Nephron (organoid): ENCODE results near the gene UBAP2L.
A peak's percentile ranks its signal among the peaks of the same experiment; 100 is the strongest.
"Not testable (repeated sequence)": the region's sequence is repeated elsewhere in the genome, so short reads cannot be mapped to it uniquely, and the experiment has no call there.

Experiments
- H3K27ac Mint-ChIP-seq, 3 experiments: 2 replicates each; pipeline ENCODE4 v1.8.0; 2020; ENCODE audit warnings: mixed read lengths in 3 of 3, mild to moderate bottlenecking in 2 of 3, moderate library complexity in 1 of 3
- H3K27me3 Mint-ChIP-seq: 2 replicates; pipeline ENCODE4 v1.8.0; 2021; ENCODE audit warnings: low read depth, mild to moderate bottlenecking, moderate library complexity, mixed read lengths
- H3K36me3 Mint-ChIP-seq: 2 replicates; pipeline ENCODE4 v1.8.0; 2020; ENCODE audit warnings: low read depth, mixed read lengths
- H3K4me1 Mint-ChIP-seq: 2 replicates; pipeline ENCODE4 v1.8.0; 2020; ENCODE audit warnings: mixed read lengths
- H3K4me3 Mint-ChIP-seq, 3 experiments: 2 replicates each; pipeline ENCODE4 v1.8.0; 2020; ENCODE audit warnings: mild to moderate bottlenecking in 3 of 3, mixed read lengths in 3 of 3, moderate library complexity in 2 of 3
- H3K9me3 Mint-ChIP-seq: 2 replicates; pipeline ENCODE4 v1.8.0; 2020; ENCODE audit warnings: mixed read lengths
- CTCF ChIP-seq, 3 experiments: fragments of 200-600 bp; sonication (generic); IDR thresholded peaks; one replicate each; pipeline ENCODE4 v1.5.0; 2021; ENCODE audit warnings: antibody characterized with exemption in 3 of 3; ENCODE audit not compliant: unreplicated experiment in 3 of 3

UBAP2L gene

GRCh38 chr1:154220970-154221277 is 169 bp downstream of the UBAP2L start:
- no peak for TF ChIP-seq CTCF (IDR thresholded peaks at IDR 0.05; ENCODE audit: unreplicated experiment in 3 of 3)

GRCh38 chr1:154221278-154222001 is 685 bp downstream of the UBAP2L start:
- Mint-ChIP-seq H3K27me3 (no peaks in the 10 kb centered on the region), H3K4me1 (peaks cover 51% of the 10 kb centered on the region), H3K4me3 (peak overlapping the region; percentile 95 to 99 (median 99)), H3K9me3 (no peaks in the 10 kb centered on the region), H3K36me3 (peaks cover 47% of the 10 kb centered on the region), H3K27ac (peak overlapping the region; percentile 90 to 100 (median 98))
- no peak for TF ChIP-seq CTCF (IDR thresholded peaks at IDR 0.05; ENCODE audit: unreplicated experiment in 3 of 3)

More at GRCh38 chr1:154220970-154221277, 169 bp downstream of the UBAP2L start:
- Mint-ChIP-seq H3K36me3 (peaks cover 47% of the 10 kb centered on the region), H3K27me3 (no peaks in the 10 kb centered on the region), H3K4me3 (peak overlapping the region; percentile 95 to 99 (median 99)), H3K4me1 (peaks cover 47% of the 10 kb centered on the region), H3K9me3 (no peaks in the 10 kb centered on the region), H3K27ac (peak overlapping the region; percentile 90 to 100 (median 98))

- Mint-ChIP-seq H3K9me3 (no peaks in the 10 kb centered on the region), H3K4me1 (peaks cover 51% of the 10 kb centered on the region), H3K27ac (peak overlapping the region; percentile 90 to 100 (median 98)), H3K4me3 (peak overlapping the region; percentile 95 to 99 (median 99)), H3K36me3 (peaks cover 45% of the 10 kb centered on the region), H3K27me3 (no peaks in the 10 kb centered on the region)
- TF ChIP-seq CTCF (IDR thresholded peaks at IDR 0.05; ENCODE audit: unreplicated experiment in 3 of 3) = no peak
These were observed 1.8 kb downstream of the UBAP2L start for GRCh38 chr1:154222518-154222917.

GRCh38 chr1:154222918-154223317 is 2.2 kb downstream of the UBAP2L start:
- no peaks in the 10 kb centered on the region for H3K27me3 Mint-ChIP-seq
- H3K27ac Mint-ChIP-seq = peak overlapping the region; percentile 90 to 100 (median 94)
- no peaks in the 10 kb centered on the region for H3K9me3 Mint-ChIP-seq
- H3K36me3 Mint-ChIP-seq = peaks cover 45% of the 10 kb centered on the region
- H3K4me3 Mint-ChIP-seq = peak overlapping the region; percentile 95 to 99 (median 99)
- peaks cover 51% of the 10 kb centered on the region for H3K4me1 Mint-ChIP-seq
- TF ChIP-seq CTCF (IDR thresholded peaks at IDR 0.05; ENCODE audit: unreplicated experiment in 3 of 3) = no peak

GRCh38 chr1:154223621-154224020 is 2.9 kb downstream of the UBAP2L start:
- Mint-ChIP-seq H3K27ac (peak overlapping the region; percentile 90 to 100 (median 94)), H3K9me3 (no peaks in the 10 kb centered on the region), H3K4me1 (peaks cover 44% of the 10 kb centered on the region), H3K4me3 (peak overlapping the region; percentile 95 to 99 (median 99)), H3K27me3 (no peaks in the 10 kb centered on the region), H3K36me3 (peaks cover 45% of the 10 kb centered on the region)
- no peak for TF ChIP-seq CTCF (IDR thresholded peaks at IDR 0.05; ENCODE audit: unreplicated experiment in 3 of 3)

- Mint-ChIP-seq H3K27ac (no peak overlapping the region), H3K36me3 (peaks cover 54% of the 10 kb centered on the region), H3K9me3 (no peaks in the 10 kb centered on the region), H3K4me1 (peaks cover 34% of the 10 kb centered on the region), H3K4me3 (peak overlapping the region in 1 of 3 experiments; percentile 9), H3K27me3 (no peaks in the 10 kb centered on the region)
- no peak for TF ChIP-seq CTCF (IDR thresholded peaks at IDR 0.05; ENCODE audit: unreplicated experiment in 3 of 3)
These were observed 4.6 kb downstream of the UBAP2L start for GRCh38 chr1:154225370-154225769.

- not testable (repeated sequence) for H3K27ac Mint-ChIP-seq, H3K27me3 Mint-ChIP-seq, H3K9me3 Mint-ChIP-seq, H3K4me3 Mint-ChIP-seq, H3K4me1 Mint-ChIP-seq
- H3K36me3 Mint-ChIP-seq = peaks cover 83% of the 10 kb centered on the region
These were observed 10.4 kb downstream of the UBAP2L start for GRCh38 chr1:154231112-154231511.

- H3K4me1 Mint-ChIP-seq, H3K9me3 Mint-ChIP-seq, H3K27me3 Mint-ChIP-seq, H3K4me3 Mint-ChIP-seq, H3K27ac Mint-ChIP-seq: not testable (repeated sequence)
- peaks cover 86% of the 10 kb centered on the region for H3K36me3 Mint-ChIP-seq
These were observed 12.4 kb downstream of the UBAP2L start for GRCh38 chr1:154233127-154233526.
